ENCODE data around the gene SPATA13. TPM values are rescaled to one million over a fixed set of nuclear protein-coding genes. Genes with fewer than 3 reads are reported as not detected.

SPATA13 gene
- total and polyA plus RNA-seq, 2 donors (not counting 1 experiment from before 2014, with no cell fraction given), result 5.7 to 8.3 TPM

DNA sequence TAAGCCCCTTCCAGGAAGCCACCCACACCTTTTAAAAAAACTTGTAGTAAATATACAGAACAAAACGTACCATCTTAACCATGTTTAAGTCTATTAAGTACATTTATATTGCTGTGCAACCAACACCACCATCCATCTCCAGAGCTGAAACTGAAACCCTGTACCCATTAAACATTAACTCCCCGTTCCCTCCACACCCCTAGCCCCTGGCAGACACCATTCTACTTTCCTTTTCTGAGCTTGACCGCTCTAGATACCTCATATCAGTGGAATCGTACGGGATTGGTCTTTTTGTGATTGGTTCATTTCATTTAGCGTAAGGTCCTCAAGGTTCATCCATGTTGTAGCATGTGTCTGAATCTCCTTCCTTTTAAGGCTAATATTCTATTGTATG lies 13.0 kb upstream of the SPATA13 start:
- H3K4me1 ChIP-seq (ENCODE audit: control insufficient read depth in 2 of 2, insufficient read depth in 2 of 2, low read length in 2 of 2), result no peaks in the 10 kb centered on the region
- ChIA-PET CTCF (no interaction called here), POLR2A (no interaction called here)
- H3K4me2 ChIP-seq (replicated peaks; ENCODE audit: low read depth, low read length, poor library complexity, severe bottlenecking), result no peak overlapping the region
- no peaks in the 10 kb centered on the region for H3K9me3 Mint-ChIP-seq (ENCODE audit: insufficient read depth)
- no peak overlapping the region for H3K4me3 ChIP-seq (ENCODE audit: control extremely low read depth in 1 of 5, extremely low read depth in 1 of 5, insufficient read depth in 1 of 5, low read depth in 2 of 5, low read length in 4 of 5)
- H3K9me3 ChIP-seq (ENCODE audit: control extremely low read depth in 1 of 3, control insufficient read depth in 2 of 3, insufficient read depth in 1 of 3, low read length in 2 of 3), result no peaks in the 10 kb centered on the region
- H3K27ac Mint-ChIP-seq, result no peak overlapping the region
- H3K9ac ChIP-seq (ENCODE audit: low read length), result no peak overlapping the region
- TF ChIP-seq CTCF (IDR thresholded peaks at IDR 0.05) (no peak), EZH2 (IDR thresholded peaks at IDR 0.05; ENCODE audit: borderline replicate concordance, insufficient read depth, low read depth, low read length, poor library complexity, severe bottlenecking) (no peak)
- ATAC-seq (ENCODE audit: low read depth) (no peak), DNase-seq (no peak)
- peaks cover 11% of the 10 kb centered on the region for H3K27me3 Mint-ChIP-seq
- intact Hi-C loops (cut with micrococcal nuclease), result no loop called here
- H3K79me2 ChIP-seq (ENCODE audit: control insufficient read depth, insufficient read depth, low read length), result no peaks in the 10 kb centered on the region
- no peak overlapping the region for H3K4me3 Mint-ChIP-seq
- no peaks in the 10 kb centered on the region for H4K20me1 ChIP-seq (ENCODE audit: control insufficient read depth, insufficient read depth, low read length, poor library complexity, severe bottlenecking)
- H3K4me1 Mint-ChIP-seq, result no peaks in the 10 kb centered on the region
- H3K27me3 ChIP-seq (replicated peaks in 1 of 4; ENCODE audit: control extremely low read depth in 1 of 4, control insufficient read depth in 3 of 4, insufficient read depth in 4 of 4, low read length in 3 of 4), result no peaks in the 10 kb centered on the region
- H3K36me3 ChIP-seq (replicated peaks in 1 of 2; ENCODE audit: control extremely low read depth in 1 of 2, control insufficient read depth in 1 of 2, extremely low read depth in 1 of 2, insufficient read depth in 2 of 2, low read length in 1 of 2), result no peaks in the 10 kb centered on the region
- no peak overlapping the region for H2AFZ ChIP-seq (ENCODE audit: insufficient read depth, low read depth, low read length, poor library complexity, severe bottlenecking)
- WGBS (ENCODE audit: insufficient coverage), result no CpG with 5 or more reads among the region's 6 CpGs
- H3K27ac ChIP-seq (ENCODE audit: low read length in 2 of 2), result no peak overlapping the region

DNA sequence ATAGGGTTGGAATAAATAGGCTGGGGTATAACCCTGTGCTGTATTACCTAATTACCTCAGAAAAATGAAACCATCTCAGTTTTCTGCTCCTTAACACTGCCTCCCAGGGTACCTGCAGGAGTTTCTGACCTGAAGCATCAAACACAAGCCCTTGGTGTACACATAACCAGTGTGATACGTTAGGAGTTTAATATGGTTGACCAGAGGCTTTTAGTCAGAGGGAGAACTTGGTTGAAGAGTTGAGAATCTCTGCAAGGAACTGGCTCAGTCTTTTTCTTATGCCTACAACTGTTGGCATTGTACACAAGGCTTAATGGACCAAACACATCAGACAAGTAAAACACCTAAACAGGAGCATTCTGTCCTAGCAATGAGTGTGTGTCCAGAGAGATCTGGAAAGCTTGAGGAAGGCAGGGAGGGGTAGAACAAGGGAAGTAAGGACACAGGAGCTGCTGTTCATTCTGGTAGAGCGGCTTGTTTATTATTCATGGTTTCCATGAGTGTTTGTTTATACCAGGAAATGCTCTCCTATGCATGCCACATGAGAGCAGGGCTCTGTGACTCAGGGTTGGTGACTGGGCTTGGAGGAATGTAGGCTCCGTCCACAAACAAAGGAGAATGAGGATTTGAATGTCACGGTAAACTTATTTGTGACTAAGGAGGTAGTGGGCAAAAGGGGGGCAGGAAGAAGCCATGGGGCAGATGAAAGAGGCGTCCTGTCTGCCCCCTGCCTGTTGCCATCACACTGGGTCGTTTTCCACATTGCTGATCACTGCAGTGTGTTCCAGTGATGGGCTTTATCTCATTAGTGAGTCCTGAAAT lies 11.9 kb upstream of the SPATA13 start:
- CTCF ChIA-PET, result no interaction called here
- no peaks in the 10 kb centered on the region for H3K9me3 Mint-ChIP-seq (ENCODE audit: insufficient read depth)
- Histone ChIP-seq H3K36me3 (replicated peaks in 1 of 2; ENCODE audit: control extremely low read depth in 1 of 2, control insufficient read depth in 1 of 2, extremely low read depth in 1 of 2, insufficient read depth in 2 of 2, low read length in 1 of 2) (no peaks in the 10 kb centered on the region), H3K9me3 (ENCODE audit: control extremely low read depth in 1 of 3, control insufficient read depth in 2 of 3, insufficient read depth in 1 of 3, low read length in 2 of 3) (no peaks in the 10 kb centered on the region), H3K27me3 (replicated peaks in 1 of 4; ENCODE audit: control extremely low read depth in 1 of 4, control insufficient read depth in 3 of 4, insufficient read depth in 4 of 4, low read length in 3 of 4) (no peaks in the 10 kb centered on the region), H3K79me2 (ENCODE audit: control insufficient read depth, insufficient read depth, low read length) (no peaks in the 10 kb centered on the region), H3K4me2 (replicated peaks; ENCODE audit: low read depth, low read length, poor library complexity, severe bottlenecking) (no peak overlapping the region), H4K20me1 (ENCODE audit: control insufficient read depth, insufficient read depth, low read length, poor library complexity, severe bottlenecking) (no peaks in the 10 kb centered on the region), H3K27ac (ENCODE audit: low read length in 2 of 2) (no peak overlapping the region), H3K4me1 (ENCODE audit: control insufficient read depth in 2 of 2, insufficient read depth in 2 of 2, low read length in 2 of 2) (no peaks in the 10 kb centered on the region), H3K9ac (ENCODE audit: low read length) (no peak overlapping the region), H2AFZ (ENCODE audit: insufficient read depth, low read depth, low read length, poor library complexity, severe bottlenecking) (no peak overlapping the region), H3K4me3 (ENCODE audit: control extremely low read depth in 1 of 5, extremely low read depth in 1 of 5, insufficient read depth in 1 of 5, low read depth in 2 of 5, low read length in 4 of 5) (no peak overlapping the region)
- no peak overlapping the region for H3K27ac Mint-ChIP-seq
- POLR2A ChIA-PET, result no interaction called here
- DNase-seq (no peak), ATAC-seq (ENCODE audit: low read depth) (no peak)
- H3K4me3 Mint-ChIP-seq, result no peak overlapping the region
- TF ChIP-seq EZH2 (IDR thresholded peaks at IDR 0.05; ENCODE audit: borderline replicate concordance, insufficient read depth, low read depth, low read length, poor library complexity, severe bottlenecking) (no peak), CTCF (IDR thresholded peaks at IDR 0.05) (no peak)
- WGBS (ENCODE audit: insufficient coverage), result 85% methylated on average over 6 of the region's 6 CpGs
- H3K27me3 Mint-ChIP-seq, result peaks cover 11% of the 10 kb centered on the region
- intact Hi-C loops (cut with micrococcal nuclease), result no loop called here
- no peaks in the 10 kb centered on the region for H3K4me1 Mint-ChIP-seq

Data from B cell (primary cell).